ENCODE results near the gene LRP5.
A peak's percentile ranks its signal among the peaks of the same experiment; 100 is the strongest.
"Not testable (repeated sequence)": the region's sequence is repeated elsewhere in the genome, so short reads cannot be mapped to it uniquely, and the experiment has no call there.

The LRP5 gene

GRCh38 chr11:68282861-68283230 is 29.5 kb upstream of the LRP5 start:
- no peak for DNase-seq

- not testable (repeated sequence) for DNase-seq
Measured at GRCh38 chr11:68284588-68284987, 27.8 kb upstream of the LRP5 start.

GRCh38 chr11:68287419-68287818 is 25.0 kb upstream of the LRP5 start:
- DNase-seq: no peak

- DNase-seq: no peak
Measured at GRCh38 chr11:68289456-68289855, 22.9 kb upstream of the LRP5 start.

GRCh38 chr11:68293708-68294107 is 18.7 kb upstream of the LRP5 start:
- DNase-seq: no peak

- DNase-seq: no peak
Measured at GRCh38 chr11:68295271-68295670, 17.1 kb upstream of the LRP5 start.

GRCh38 chr11:68295940-68296339 is 16.5 kb upstream of the LRP5 start:
- no peak for DNase-seq

- DNase-seq: no peak
Measured at GRCh38 chr11:68296344-68297051, 15.9 kb upstream of the LRP5 start.

GRCh38 chr11:68297052-68297378 is 15.4 kb upstream of the LRP5 start:
- DNase-seq: no peak

- no peak for DNase-seq
Measured at GRCh38 chr11:68297494-68297811, 14.9 kb upstream of the LRP5 start.

- peak; percentile 65 for DNase-seq
Measured at GRCh38 chr11:68297812-68298658, 14.4 kb upstream of the LRP5 start.

GRCh38 chr11:68298659-68299516 is 13.5 kb upstream of the LRP5 start:
- peak; percentile 48 for DNase-seq

GRCh38 chr11:68299517-68299879 is 12.9 kb upstream of the LRP5 start:
- not testable (repeated sequence) for DNase-seq

GRCh38 chr11:68300076-68300830 is 12.1 kb upstream of the LRP5 start:
- no peak for DNase-seq

GRCh38 chr11:68302256-68302655 is 10.1 kb upstream of the LRP5 start:
- DNase-seq: no peak

- peak; percentile 68 for DNase-seq
Measured at GRCh38 chr11:68302670-68303069, 9.7 kb upstream of the LRP5 start.

- no peak for DNase-seq
Measured at GRCh38 chr11:68303083-68303482, 9.3 kb upstream of the LRP5 start.

- no peak for DNase-seq
Measured at GRCh38 chr11:68303982-68304780, 8.2 kb upstream of the LRP5 start.

- no peak for DNase-seq
Measured at GRCh38 chr11:68306636-68307035, 5.8 kb upstream of the LRP5 start.

- DNase-seq: no peak
Measured at GRCh38 chr11:68308068-68308467, 4.3 kb upstream of the LRP5 start.

- DNase-seq: no peak
Measured at GRCh38 chr11:68309621-68310185, 2.7 kb upstream of the LRP5 start.

All from NCI-H69 (cell line).